Putamen (tissue), 1 donor: ENCODE results near the gene SLC24A3.

Source experiments
- DNase-seq: peaks from one replicate; pipeline ENCODE4 v3.0.0-alpha.2; 2016; ENCODE audit warnings: low spot score

Gene SLC24A3

DNA sequence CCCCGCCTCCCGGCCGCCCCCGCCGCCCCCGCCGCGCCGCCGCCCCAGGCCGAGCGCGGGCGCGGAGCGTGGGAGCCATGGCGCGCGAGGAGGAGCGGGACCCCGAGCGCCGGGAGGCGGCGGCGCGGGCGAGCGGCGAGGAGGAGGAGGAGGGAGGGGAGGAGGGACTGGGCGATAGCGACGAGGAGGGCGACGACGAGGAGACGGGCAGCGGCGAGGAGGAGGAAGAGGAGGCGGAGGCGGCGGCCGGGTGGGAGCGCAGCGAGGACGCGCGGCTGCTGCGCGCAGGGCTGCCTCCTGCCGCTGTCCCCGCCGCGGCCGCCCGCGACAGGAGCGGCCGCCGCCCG lies at the start of gene SLC24A3:
SLC24A3 (plus strand) TSS at position 174 of the 347 bp plus-strand sequence.
- DNase-seq: no peak

DNA sequence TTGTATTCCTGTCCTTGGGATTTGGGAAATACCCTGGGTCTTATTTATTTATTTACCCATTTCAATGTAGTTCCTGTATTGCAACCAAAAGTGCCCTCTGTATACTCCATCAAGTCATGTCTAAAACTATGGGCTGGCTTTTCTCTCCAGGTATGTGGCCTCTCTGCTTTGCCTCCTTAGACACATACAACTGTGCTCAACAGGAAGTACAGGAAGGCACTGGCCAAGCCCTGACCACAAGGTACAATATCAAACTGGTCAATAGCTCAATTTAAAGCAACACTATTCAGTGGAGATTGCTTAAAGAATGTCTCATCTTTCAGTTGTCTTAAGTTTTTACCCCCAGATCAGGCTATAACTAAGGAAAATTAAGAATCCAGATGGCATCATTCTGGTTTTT lies 42.3 kb upstream of the SLC24A3 start:
- no peak for DNase-seq

DNA sequence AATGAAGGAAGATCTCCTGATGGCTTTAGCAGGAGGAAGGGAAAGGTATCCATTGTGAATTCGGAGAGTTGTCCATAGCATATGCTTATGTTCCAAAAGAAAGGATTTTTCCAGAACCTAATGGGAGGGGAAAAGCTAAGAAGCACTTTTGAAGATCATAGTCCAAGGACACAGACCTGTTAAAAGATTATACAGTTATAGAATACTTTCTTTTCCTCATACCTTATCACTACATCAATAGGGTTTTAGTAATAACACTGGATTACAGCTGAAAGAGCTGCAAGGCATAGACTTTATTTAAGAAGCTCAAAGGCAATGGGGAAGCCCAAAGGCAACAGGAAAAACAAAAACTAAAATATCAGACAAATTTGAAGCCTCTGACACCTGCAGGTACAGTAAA lies 39.8 kb upstream of the SLC24A3 start:
- DNase-seq: no peak

DNA sequence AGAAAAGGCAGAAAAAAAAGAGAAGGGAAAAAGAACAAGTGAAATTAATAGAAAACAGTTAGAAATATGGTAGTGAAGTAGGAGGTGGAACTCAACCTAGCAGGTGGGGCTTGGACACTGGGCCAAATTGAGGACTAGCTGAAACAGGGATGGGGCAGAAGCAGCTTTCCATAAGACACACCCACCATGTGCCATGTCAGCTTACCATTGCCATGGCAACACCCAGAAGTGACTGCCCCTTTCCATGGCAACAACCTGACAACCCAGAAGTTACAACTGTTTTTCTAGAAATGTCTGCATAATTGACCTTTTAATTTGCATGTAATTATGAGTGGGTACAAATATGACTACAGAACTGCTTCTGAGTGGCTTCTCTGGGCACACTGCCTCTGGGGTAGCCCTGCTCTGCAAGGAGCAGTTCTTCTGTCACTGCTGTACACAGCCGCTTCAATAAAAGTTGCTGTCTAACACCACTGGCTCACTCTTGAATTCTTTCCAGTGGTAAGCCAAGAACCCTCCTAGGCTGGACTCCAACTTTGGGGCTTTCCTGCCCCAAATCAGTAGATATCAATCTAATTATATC lies 35.9 kb upstream of the SLC24A3 start:
- DNase-seq: no peak

DNA sequence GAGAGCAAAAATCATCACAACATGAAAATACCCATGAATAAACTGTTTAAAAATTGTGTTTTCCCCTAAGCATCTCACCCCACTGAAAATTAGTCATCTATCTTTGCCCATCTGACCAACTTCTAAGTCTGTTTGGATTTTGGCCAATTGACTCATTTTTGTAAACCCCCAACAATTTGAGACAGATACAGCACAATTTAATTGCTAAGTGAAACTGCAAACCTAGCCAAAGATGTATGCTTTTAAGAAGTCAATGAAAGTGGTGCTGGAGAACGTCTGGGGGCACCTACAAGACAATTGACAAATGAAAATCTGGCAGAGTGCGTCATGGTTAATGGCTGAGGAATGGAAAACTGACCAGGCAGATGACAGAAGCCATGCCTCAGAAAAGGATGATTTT lies 30.9 kb upstream of the SLC24A3 start:
- no peak for DNase-seq

DNA sequence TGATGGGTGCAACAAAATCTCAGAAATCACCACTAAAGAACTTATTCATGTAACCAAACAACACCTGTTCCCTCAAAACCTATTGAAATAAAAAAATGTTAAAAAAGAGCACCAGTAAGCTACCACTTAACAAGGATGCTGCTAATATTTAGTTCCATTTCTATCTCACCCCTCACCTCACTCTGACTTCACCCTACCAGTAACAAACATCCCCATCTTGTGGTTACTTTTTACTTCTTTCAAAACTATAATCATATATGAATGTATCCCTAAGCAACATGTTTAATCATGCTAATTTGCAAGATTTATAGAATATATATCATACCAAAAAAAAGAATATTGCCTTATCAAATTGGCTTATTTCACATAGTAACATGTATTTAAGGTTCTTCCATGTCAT lies 27.4 kb upstream of the SLC24A3 start:
- DNase-seq: no peak

DNA sequence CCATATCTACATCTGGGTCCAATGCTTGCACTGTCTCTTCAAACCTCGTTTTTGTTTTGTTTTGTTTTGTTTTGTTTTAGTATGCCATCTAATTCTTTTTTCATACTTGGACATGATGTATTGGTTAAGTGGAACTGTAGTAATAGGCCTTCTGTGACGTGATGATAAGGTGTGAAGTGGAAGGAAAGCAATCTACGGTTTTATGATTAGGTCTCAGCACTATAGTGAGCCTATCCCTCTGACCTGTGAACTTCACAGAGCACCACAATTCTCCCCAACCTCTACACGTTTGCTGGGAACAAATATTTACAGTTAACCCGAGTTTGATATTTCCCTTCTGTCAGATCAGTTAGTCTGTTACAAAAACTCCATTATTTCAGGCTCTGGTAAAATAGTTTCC lies 19.1 kb upstream of the SLC24A3 start:
- no peak for DNase-seq

DNA sequence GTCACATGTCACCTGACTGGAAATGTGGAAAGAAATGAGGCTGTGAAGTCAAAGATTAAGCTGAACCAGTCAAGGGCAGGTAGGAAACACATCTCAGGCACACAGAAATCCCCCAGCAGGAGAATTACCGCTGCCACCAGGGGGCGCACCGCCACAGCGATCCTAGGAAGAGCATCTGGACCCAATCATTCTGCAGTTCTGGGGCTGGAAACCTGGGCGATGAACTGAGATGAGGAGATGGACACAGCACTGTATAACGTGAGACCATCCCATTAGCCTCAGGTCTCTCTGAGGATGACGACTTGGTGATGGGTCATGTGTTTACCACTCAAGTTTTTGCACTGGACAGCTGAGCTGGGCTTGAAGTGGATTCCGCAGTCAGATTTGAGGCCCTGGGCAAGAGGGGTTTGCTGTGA lies 6.5 kb upstream of the SLC24A3 start:
- DNase-seq: no peak

DNA sequence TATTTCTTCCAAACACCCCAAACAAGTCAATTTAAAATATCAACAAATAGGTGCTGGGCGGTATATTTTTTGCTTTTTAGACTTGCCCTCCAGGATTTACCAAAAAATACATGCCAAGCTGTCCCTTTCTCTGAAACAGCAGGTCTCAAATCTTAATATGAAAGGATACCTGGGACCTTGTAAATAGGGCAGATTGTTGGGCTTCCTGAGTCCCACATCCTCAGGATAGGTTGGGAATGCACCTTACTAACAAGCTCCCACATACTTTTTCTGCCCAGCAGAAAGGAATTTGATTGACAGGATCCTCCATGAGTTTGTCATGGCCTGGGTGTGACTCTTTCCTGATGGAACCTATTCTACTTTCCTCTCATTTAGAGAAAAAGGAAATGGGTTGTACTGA lies 4.9 kb upstream of the SLC24A3 start:
- no peak for DNase-seq

DNA sequence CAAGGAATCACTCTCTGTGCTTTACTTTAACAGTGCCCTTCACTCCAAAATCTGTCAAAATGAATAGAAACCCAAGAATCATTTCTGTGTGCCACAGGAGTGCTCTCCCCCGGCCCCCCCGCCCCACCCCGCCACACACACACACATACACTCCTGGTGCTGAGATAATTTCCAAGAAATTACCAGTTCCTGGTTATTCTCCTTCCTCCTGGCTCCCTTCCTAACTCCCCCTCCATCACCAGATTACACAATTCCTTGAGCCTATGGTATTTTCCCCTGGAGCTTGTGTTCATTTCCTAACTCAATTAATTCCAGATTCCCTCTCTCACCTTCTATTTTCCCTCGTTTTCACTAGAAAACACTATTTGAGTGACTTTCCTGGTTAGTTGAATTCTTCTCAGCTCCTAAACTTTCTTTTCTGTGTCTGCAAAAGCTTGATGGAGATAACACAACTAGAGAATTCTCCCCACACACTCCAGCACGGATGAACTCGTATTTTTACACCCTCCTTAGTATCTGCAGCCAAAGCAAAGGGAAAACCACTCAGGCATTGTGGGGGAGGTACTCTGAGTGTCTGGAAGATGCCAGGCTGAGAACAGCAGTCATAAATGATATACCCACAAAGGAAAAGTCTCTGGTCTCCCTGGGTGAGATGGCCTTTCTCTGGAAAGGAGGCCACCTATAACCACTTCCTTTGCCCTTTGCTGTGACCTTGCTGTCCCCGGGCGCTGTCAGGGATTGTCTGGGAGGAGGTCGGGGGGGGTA lies 1.9 kb upstream of the SLC24A3 start:
- no peak for DNase-seq

DNA sequence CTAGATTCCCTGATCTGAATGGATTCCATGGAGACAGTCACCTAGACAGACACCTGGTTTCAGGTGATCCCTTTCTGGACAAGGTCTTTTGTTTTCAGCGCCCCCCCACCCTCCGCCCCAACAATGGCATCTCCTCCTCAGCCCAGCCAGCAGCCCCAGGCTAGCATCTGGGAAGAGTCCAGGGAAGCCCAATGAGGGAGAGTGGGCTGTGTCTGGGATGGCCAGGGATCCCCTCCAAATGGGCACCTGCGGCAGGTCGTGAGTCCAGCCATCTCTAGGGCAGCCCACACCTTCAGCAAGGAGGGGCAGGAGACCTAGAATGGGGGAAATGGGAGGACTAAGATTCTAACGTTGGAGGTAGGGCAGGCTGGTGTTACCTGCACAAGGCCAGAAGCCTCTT lies 1.2 kb upstream of the SLC24A3 start:
- no peak for DNase-seq

DNA sequence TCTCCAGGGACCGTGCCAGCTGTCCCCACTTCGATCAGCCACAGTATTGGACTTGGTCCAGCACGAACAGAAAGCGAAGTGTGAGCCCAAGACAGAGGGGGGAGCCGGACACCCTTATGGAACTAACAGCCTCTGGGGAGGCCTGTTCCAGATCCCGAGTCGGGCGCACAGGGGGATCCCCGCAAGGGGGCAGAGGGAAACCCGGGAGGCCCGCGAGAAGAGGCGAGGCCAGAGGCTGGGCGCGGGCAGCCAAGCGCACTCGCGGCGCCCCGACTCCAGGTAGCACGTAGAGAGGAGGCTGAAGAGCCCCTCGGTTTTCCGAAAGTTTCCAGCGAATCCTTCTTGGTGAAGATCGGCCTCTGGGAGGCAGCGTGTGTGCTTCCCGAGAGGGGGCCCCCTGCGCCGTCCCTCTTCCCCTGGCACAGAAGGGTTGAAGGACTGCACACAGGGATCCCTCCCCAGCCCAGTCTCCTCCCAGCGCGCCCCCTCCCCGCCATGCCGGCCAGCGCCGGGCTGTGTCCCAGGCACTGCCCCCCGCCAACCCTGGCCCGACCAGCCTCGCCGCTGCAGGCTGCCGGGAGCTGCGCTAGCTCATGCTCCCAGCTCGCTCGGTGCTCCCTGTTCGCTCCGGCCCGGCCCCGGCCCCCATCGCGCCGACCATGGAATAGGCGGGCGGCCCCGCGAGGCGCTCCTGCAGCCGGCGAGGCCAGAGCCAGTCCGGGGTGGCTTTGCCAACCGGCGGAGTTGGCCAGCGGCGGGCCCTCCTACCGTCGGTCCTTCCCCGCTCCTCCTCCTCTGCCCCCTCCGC lies 577 bp upstream of the SLC24A3 start:
- no peak for DNase-seq

DNA sequence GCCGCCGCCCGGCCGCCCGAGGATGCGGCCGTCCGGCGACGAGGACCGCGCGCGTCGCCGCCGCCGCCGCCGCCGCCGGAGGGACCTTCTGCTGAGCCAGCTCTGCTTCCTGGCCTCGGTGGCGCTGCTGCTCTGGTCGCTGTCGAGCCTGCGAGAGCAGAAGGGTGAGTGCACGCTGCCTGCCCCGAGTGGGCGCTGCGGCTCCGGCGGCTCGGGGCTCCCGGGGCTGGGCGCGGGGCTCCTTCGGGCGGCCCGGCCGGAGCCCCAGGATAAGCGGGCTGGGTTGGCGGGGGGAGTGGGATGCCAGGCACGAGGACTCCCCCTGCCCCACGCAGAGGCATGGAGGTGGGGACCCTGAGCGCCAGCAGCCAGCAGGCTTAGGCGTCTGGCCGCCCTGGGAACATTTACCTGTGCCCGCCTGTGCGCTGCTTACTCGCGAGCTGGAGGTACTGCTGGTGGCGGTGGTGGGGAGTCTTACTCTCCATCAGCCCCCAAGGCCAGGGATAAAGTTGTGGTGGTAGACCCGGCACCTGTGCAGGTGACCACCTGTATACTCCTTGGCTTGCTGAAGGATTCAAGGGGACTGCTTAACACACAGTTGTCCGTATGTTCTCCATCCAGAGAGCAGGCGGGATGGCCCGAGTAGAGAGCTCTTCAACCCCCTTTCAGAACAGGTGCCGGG lies 520 bp downstream of the SLC24A3 start:
- DNase-seq: peak; percentile 44

DNA sequence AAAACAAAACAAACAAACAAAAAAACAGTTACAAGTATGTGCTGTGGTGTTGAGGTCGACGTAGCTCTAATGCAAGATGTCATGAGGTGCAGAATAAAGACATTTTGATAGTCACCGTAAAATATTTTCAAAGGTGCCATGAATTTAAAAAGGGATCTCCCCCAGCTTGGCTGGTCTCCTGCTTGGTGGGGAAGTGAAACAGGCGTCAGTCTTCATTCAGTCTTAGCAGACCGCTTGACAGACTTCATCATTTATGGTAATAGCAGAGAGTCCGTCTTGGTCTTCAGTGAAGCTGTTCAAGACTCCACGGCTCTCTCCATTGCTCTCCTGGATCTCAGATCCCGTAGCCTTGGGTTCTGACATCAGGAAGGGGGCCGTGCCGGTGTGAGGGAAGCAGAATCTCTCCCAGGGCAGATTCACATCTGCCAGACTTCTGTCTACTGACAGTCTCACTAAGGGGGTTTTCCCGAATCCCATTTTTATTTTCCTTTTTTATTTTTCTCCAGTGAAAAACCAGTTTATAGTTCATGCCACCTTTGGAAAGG lies 1.6 kb downstream of the SLC24A3 start:
- DNase-seq: no peak

DNA sequence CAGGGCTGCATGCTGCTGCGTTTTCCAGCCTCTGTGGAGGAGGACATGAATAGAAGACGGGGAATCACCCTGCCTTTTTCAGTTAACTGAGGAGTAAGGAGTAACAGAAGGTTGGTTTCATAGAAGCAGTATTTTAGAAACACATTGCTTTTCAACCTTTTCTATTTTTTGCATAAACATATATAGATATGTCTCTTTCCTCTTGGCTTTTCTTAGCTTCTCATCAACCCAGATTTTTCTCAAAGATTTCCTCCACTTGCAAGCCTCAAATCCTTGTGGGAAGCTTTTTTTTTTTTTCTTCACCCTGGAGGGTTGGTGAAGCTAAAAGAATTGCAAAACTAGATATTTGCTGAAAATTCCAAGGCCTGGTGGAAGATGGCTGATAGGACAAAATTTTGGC lies 6.0 kb downstream of the SLC24A3 start:
- DNase-seq: no peak

DNA sequence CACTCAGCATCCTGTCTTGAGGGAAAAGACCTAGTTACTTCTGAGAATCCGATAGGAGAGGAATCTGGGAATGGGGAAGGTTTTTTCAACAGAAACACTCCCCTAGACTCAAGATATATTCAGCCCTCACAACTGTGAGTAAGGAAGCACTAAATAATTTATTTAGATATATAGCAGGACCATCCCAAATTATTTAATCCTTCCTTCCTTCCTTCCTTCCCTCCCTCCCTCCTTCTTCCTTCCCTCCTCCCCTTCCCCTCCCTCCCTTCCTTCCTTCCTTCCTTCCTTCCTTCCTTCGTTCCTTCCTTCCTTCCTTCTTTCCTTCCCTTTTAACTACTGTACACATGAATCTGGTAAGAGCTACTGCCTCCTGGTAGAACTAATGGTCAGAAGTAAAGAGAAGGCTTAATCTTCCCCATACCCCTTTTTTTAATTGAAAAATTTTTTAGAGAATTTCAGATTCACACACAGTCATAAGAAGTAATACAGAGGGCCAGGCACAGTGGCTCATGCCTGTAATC lies 10.1 kb downstream of the SLC24A3 start:
- DNase-seq: no peak

DNA sequence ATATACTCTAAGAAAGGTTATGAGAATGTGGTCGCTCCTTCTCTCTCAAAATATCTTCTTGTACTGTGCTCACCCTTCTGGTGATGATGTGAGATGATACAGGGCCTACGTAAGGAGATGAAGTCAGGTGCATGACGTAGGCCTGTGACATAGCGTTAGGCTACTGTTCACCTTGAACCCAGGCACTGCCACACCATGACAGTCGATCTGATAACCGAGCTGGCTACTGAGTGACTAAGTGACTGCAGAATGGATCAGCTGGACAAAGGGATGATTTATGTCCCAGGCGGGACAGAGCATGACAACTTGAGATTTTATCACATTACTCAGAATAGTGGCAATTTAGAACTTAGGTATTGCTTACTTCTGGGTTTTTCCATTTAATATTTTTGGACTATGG lies 11.2 kb downstream of the SLC24A3 start:
- DNase-seq: no peak

DNA sequence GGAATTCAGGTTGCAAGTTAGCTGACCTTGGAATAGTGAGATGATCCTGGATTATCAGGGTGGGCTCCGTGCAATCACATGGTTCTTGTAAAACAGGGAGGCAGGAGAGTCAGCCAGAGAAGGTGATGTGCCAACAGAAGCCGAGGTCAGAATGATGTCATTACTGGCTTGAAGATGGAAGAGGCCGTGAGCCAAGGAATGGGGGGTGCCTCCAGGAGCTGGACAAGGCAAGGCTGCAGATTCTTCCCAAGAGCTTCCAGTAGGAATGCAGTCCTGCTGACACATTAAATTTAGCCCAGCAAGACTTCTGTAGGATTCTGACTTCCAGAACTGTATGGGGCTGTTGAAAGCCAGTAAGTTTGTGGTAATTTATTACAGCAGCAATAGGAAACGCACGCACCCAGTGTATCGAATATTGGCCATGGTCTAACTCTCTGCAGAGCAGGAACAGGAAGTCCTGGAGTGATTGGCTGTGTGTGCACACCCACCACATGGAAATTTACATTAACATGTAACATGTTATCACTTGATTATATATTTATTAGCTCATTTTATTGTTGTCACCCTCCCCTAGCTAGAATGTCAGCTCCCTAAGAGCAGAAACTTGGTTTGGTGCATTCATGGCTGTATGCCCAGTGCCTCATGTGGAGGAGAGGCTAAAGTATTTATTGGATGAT lies 19.1 kb downstream of the SLC24A3 start:
- DNase-seq: no peak

DNA sequence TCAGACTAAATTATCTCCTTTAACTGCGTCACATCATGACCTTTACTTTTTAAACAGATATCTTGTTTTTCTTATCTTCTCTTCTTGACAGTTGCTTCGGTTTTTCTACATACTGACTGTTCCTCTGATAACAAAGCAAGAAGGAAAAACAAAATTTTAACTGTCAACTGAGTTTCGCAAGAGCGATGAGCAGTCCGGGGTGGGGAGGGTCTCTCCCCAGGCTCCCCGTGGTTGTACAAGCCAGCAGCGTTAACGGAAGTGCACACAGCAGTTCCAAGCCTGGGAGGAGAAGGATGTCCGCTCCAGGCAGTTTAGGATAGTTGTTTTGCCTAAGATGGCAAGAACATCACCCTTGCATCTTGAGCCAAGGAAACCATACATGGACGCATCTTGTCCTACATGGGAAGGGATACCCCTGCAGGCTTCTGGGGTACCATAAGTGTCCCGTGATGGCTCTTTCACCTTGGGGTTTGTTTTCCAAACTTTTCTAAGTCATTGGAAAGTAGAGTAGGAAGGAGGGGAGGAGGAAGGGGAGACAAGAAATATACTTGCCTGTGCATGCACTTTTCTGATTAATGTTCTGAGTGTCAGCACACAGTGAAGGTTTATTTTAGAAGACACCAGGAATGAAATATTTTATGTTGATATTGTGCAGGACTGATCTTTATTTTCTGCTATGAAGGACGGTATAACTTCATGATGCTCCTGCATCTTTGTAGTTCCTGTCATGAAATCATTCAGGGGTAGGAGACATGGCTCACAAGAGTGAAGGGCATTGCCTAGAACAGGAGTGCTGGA lies 20.8 kb downstream of the SLC24A3 start:
- DNase-seq: no peak

DNA sequence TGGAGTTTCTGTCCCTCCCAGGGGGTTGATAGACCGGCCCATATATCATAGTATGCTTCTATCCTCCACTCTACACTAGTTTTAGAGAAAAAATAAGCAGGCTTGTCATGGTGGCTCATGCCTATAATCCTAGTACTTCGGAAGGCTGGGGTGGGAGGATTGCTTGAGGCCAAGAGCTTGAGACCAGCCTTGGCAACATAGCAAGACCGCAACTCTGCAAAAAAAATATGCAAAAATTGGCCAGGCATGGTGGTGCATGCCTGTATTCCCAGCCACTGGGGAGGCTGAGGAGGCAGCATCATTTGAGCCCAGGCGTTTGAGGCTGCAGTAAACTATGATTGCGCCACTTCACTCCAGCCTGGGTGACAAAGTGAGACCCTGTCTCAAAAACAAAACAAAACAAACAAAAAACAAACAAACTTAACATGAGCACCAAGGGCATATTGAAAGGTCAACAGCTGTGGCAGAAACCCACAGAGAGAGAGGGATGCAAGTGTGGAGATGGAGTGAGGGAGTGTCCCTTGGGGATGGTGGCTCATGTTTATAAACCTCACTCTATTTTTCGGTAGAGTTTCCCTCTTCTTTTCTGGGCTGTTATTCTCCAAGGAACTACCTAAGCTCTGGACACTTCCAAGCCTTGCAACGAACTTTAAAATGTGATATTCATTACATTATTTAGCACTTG lies 24.1 kb downstream of the SLC24A3 start:
- no peak for DNase-seq
